NT2/D1 (cell line): ENCODE data around the gene COX19.

Experiments
- DNase-seq: peaks from one replicate; pipeline ENCODE4 v3.0.0-alpha.2; 2011; ENCODE audit warnings: low read depth, low spot score
- H3K27me3 ChIP-seq: 2 replicates; pipeline ENCODE4 v1.6.0; 2011; ENCODE audit warnings: mild to moderate bottlenecking; ENCODE audit not compliant: insufficient read length, insufficient read depth
- H3K36me3 ChIP-seq: 2 replicates; pipeline ENCODE4 v1.6.1; 2011; ENCODE audit warnings: mild to moderate bottlenecking, low read length, mixed read lengths; ENCODE audit not compliant: insufficient read depth, insufficient read length
- H3K4me1 ChIP-seq: 2 replicates; pipeline ENCODE4 v1.5.1; 2011; ENCODE audit not compliant: insufficient read depth, insufficient read length
- H3K4me3 ChIP-seq: 2 replicates; pipeline ENCODE4 v1.5.1; 2011; ENCODE audit warnings: low read depth; ENCODE audit not compliant: insufficient read length
- H3K9ac ChIP-seq: 2 replicates; pipeline ENCODE4 v1.6.0; 2011; ENCODE audit warnings: low read depth; ENCODE audit not compliant: insufficient read length
- H3K9me3 ChIP-seq: 2 replicates; pipeline ENCODE4 v1.5.1; 2011; ENCODE audit warnings: mild to moderate bottlenecking, low read length; ENCODE audit not compliant: insufficient read depth
- SUZ12 ChIP-seq: IDR thresholded peaks from 2 replicates; pipeline ENCODE4 v1.6.1; 2011; ENCODE audit not compliant: insufficient read length, insufficient read depth; ENCODE audit errors: extremely low read depth
- YY1 ChIP-seq: IDR thresholded peaks from 2 replicates; pipeline ENCODE4 v1.6.1; 2011; ENCODE audit not compliant: insufficient read length, insufficient read depth
- ZNF274 ChIP-seq: IDR thresholded peaks from 2 replicates; pipeline ENCODE4 v1.6.1; 2011; ENCODE audit warnings: mild to moderate bottlenecking, low read depth, low read length

COX19 gene

DNA sequence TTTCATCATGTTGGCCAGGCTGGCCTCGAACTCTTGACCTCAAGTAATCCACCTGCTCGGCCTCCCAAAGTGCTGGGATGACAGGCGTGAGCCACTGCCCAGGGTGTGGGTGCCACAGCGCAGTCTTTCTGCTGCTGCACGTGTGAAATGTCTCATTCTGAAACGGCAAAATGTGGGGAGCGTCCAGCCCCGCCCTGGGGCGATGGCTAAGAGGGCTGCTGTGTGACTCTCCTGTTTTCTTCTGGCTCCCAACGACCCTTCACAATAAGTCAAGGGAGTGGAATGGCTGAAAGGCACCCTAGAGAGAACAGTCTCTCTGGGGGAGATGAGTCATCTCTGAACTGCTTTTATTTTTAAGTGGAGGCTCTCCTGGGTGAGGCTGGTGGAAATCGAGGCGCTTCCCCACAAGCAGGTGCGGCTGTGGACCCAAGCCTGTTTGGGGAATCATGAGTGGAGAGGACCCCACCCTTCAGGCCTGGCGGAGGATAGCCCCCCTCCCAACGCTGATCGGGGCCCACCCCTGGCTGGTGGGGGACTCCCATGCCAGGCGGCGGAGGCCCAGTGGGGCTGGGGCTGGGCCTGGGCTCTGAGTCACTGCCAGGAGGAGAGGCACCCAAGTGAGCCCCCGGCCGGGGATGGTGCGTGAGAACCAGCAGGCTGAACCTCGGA is 38.8 kb downstream of the COX19 start:
- peaks cover 15% of the 10 kb centered on the region for H3K27me3 ChIP-seq
- no peak overlapping the region for H3K9ac ChIP-seq
- H3K36me3 ChIP-seq: no peaks in the 10 kb centered on the region
- TF ChIP-seq YY1 (no peak), ZNF274 (no peak), SUZ12 (no peak)
- peaks cover 19% of the 10 kb centered on the region for H3K4me1 ChIP-seq
- no peak overlapping the region for H3K4me3 ChIP-seq
- H3K9me3 ChIP-seq: peaks cover 12% of the 10 kb centered on the region
- DNase-seq: no peak

- no peak overlapping the region for H3K4me3 ChIP-seq
- TF ChIP-seq YY1: no peak
- no peak for TF ChIP-seq ZNF274
- no peak for TF ChIP-seq SUZ12
Observed at GRCh38 chr7:935874-936385, 39.4 kb downstream of the COX19 start.

GRCh38 chr7:935164-935873 is 40.0 kb downstream of the COX19 start:
- Histone ChIP-seq H3K36me3 (no peaks in the 10 kb centered on the region), H3K27me3 (peaks cover 4% of the 10 kb centered on the region), H3K4me1 (peaks cover 19% of the 10 kb centered on the region), H3K9me3 (peaks cover under 1% of the 10 kb centered on the region; the same call in 1 of the 2 replicates), H3K9ac (peak overlapping the region; percentile 32), H3K4me3 (no peak overlapping the region)
- no peak for DNase-seq
- TF ChIP-seq SUZ12 (no peak), YY1 (no peak), ZNF274 (no peak)

More at GRCh38 chr7:935874-936385, 39.4 kb downstream of the COX19 start:
- no peak for DNase-seq
- H3K4me1 ChIP-seq: peaks cover 19% of the 10 kb centered on the region
- peaks cover 9% of the 10 kb centered on the region for H3K27me3 ChIP-seq
- H3K9ac ChIP-seq: peak overlapping the region; percentile 32
- H3K9me3 ChIP-seq: peaks cover 6% of the 10 kb centered on the region
- H3K36me3 ChIP-seq: no peaks in the 10 kb centered on the region

GRCh38 chr7:934469-935163 is 40.7 kb downstream of the COX19 start:
- no peaks in the 10 kb centered on the region for H3K9me3 ChIP-seq
- no peak overlapping the region for H3K9ac ChIP-seq
- H3K27me3 ChIP-seq: no peaks in the 10 kb centered on the region
- DNase-seq: no peak
- TF ChIP-seq SUZ12 (no peak), YY1 (no peak), ZNF274 (no peak)
- H3K36me3 ChIP-seq: no peaks in the 10 kb centered on the region
- peaks cover 19% of the 10 kb centered on the region for H3K4me1 ChIP-seq
- no peak overlapping the region for H3K4me3 ChIP-seq

GRCh38 chr7:932651-932975 is 42.7 kb downstream of the COX19 start:
- no peaks in the 10 kb centered on the region for H3K9me3 ChIP-seq
- H3K27me3 ChIP-seq: no peaks in the 10 kb centered on the region
- no peak for DNase-seq
- H3K4me1 ChIP-seq: peaks cover 19% of the 10 kb centered on the region
- H3K9ac ChIP-seq: no peak overlapping the region
- no peaks in the 10 kb centered on the region for H3K36me3 ChIP-seq
- no peak for TF ChIP-seq YY1
- no peak for TF ChIP-seq SUZ12
- TF ChIP-seq ZNF274: no peak
- H3K4me3 ChIP-seq: no peak overlapping the region

GRCh38 chr7:931871-932650 is 43.3 kb downstream of the COX19 start:
- peaks cover 22% of the 10 kb centered on the region for H3K4me1 ChIP-seq
- H3K4me3 ChIP-seq: no peak overlapping the region
- no peaks in the 10 kb centered on the region for H3K9me3 ChIP-seq
- no peaks in the 10 kb centered on the region for H3K36me3 ChIP-seq
- no peak for TF ChIP-seq SUZ12
- TF ChIP-seq ZNF274: no peak
- TF ChIP-seq YY1: no peak
- no peak for DNase-seq
- no peak overlapping the region for H3K9ac ChIP-seq
- H3K27me3 ChIP-seq: no peaks in the 10 kb centered on the region
